HepG2 (cell line): ENCODE measurements around the gene DPP3. TPM values are rescaled to one million over a fixed set of nuclear protein-coding genes. Genes with fewer than 3 reads are reported as not detected.
"Not testable (repeated sequence)": the region's sequence is repeated elsewhere in the genome, so short reads cannot be mapped to it uniquely, and the experiment has no call there.

ENCODE experiments used
- ATAC-seq: fragments of 200-7000 bp; cut with Tn5 transposase; 3 replicates; pipeline ENCODE4 v1.9.1; 2020; ENCODE audit warnings: mild to moderate bottlenecking, moderate library complexity
- BruUV-seq: library from RNA; stranded (reverse); fragments of 400-500 nt; replicated peaks from 2 replicates; lab custom pipeline; 2021; lab: Mats Ljungman, UMichigan
- CTCF ChIA-PET: fragments of 300-600 bp; formaldehyde crosslinking; extraction: SDS; loops from one replicate; lab custom pipeline; 2021; ENCODE audit warnings: low total read pairs, inconsistent platforms, low intra/inter-chr PET ratio; lab: Yijun Ruan, JAX
- POLR2A ChIA-PET: fragments of 350-600 bp; sonication (Branson Sonifier 250); formaldehyde crosslinking; loops from one replicate; lab custom pipeline; 2020; ENCODE audit warnings: antibody characterized with exemption, inconsistent platforms; lab: Yijun Ruan, JAX
- DNase-seq: peaks from one replicate; pipeline ENCODE4 v3.0.0-alpha.2; 2015; ENCODE audit warnings: low spot score
- FAIRE-seq: peaks from 3 replicates; lab custom pipeline; 2011; peaks lifted over from hg19 to GRCh38; lab: Jason Lieb, UNC
- H2AFZ ChIP-seq: one replicate; pipeline ENCODE4 v1.6.1; 2011; ENCODE audit warnings: low read length, inconsistent platforms
- H3K27ac ChIP-seq: fragments of 300-600 bp; 3 replicates; pipeline ENCODE4 v1.8.0; 2011; ENCODE audit warnings: mixed run types, mild to moderate bottlenecking, mixed read lengths, low read length, inconsistent platforms; ENCODE audit not compliant: insufficient read depth; ENCODE audit errors: extremely low read length
- H3K27me3 ChIP-seq, 2 experiments: fragments of 200-600 bp in 1 of 2; 2 replicates in 1 of 2; 3 replicates in 1 of 2; pipeline versions ENCODE4 v1.6.0 to v1.8.0; 2011; ENCODE audit warnings: low read length in 2 of 2, mild to moderate bottlenecking in 2 of 2, moderate library complexity in 2 of 2, inconsistent platforms in 1 of 2; ENCODE audit not compliant: insufficient read depth in 2 of 2, control insufficient read depth in 1 of 2
- H3K36me3 ChIP-seq, 2 experiments: fragments of 200-600 bp in 1 of 2; replicated peaks in 1 of 2; 2 replicates in 1 of 2; 3 replicates in 1 of 2; pipeline versions ENCODE4 v1.5.1 to v1.8.0; 2011; ENCODE audit warnings: low read length in 2 of 2, inconsistent platforms in 1 of 2; ENCODE audit not compliant: insufficient read depth in 2 of 2, control insufficient read depth in 1 of 2
- H3K4me1 ChIP-seq: 2 replicates; pipeline ENCODE4 v1.5.1; 2012; ENCODE audit warnings: low read length, inconsistent platforms; ENCODE audit not compliant: insufficient read depth
- H3K4me2 ChIP-seq: 2 replicates; pipeline ENCODE4 v1.6.0; 2011; ENCODE audit warnings: low read depth, low read length, inconsistent platforms
- H3K4me3 ChIP-seq, 3 experiments: fragments of 200-600 bp in 1 of 3; sonication (generic), shearing (Covaris generic) in 1 of 3; replicated peaks in 1 of 3; 2 replicates each; pipeline ENCODE4 v1.5.1; 2011 to 2016; ENCODE audit warnings: low read length in 3 of 3, inconsistent platforms in 2 of 3, low read depth in 2 of 3, mild to moderate bottlenecking in 2 of 3, control low read depth in 1 of 3, mixed read lengths in 1 of 3; ENCODE audit not compliant: insufficient read depth in 1 of 3
- H3K79me2 ChIP-seq: one replicate; pipeline ENCODE4 v1.6.1; 2011; ENCODE audit warnings: low read length, inconsistent platforms; ENCODE audit not compliant: insufficient read depth
- H3K9ac ChIP-seq: 2 replicates; pipeline ENCODE4 v1.6.0; 2011; ENCODE audit warnings: mild to moderate bottlenecking, low read depth, low read length, inconsistent platforms; ENCODE audit not compliant: insufficient read depth
- H3K9me3 ChIP-seq: 2 replicates; pipeline ENCODE4 v1.5.1; 2012; ENCODE audit warnings: mild to moderate bottlenecking, low read length
- H4K20me1 ChIP-seq: 2 replicates; pipeline ENCODE4 v1.6.0; 2011; ENCODE audit warnings: inconsistent platforms, mild to moderate bottlenecking, low read length, moderate library complexity; ENCODE audit not compliant: insufficient read depth
- AGO2 ChIP-seq: fragments of 200-400 bp; formaldehyde crosslinking; optimal IDR thresholded peaks from 2 replicates; pipeline ENCODE3; 2017; ENCODE audit warnings: mild to moderate bottlenecking, low read depth, low read length, moderate library complexity
- ZNF207 ChIP-seq: fragments of 450-650 bp; IDR thresholded peaks from 2 replicates; pipeline ENCODE4 v1.6.1; 2016; ENCODE audit warnings: antibody characterized with exemption, borderline replicate concordance
- WGBS: methylation state at CpG from one replicate; pipeline ENCODE4 v1.1.6; 2017; ENCODE audit warnings: low lambda C conversion rate; 5-methylcytosine and 5-hydroxymethylcytosine counted together
- in situ Hi-C: cut with HindIII; loops from 2 replicates; pipeline ENCODE4 v1.10.0; 2017; ENCODE audit warnings: low pct_unique_long_range_greater_than_20kb; ENCODE audit not compliant: extremely low pct_ligation_motif_present
- intact Hi-C: fragments of 100-400 bp; cut with micrococcal nuclease; formaldehyde crosslinking; loops from one replicate; pipeline ENCODE4 v1.10.0; 2022; ENCODE audit not compliant: unreplicated experiment
- polyA plus RNA-seq, 8 experiments: library from polyadenylated mRNA; depleted of rRNA in 3 of 8; stranded (reverse) in 7 of 8; unstranded in 1 of 8; fragments of >200 nt; fragmentation: Illumina TruSeq in 4 of 8; extraction: Trizol in 4 of 8; gene quantifications; 2 replicates each; pipeline versions ENCODE4 v1.2.1 to v1.2.3, GENCODE V29; 2011 to 2016; ENCODE audit warnings: low read depth in 4 of 8, missing spikeins in 1 of 8, mixed read lengths in 1 of 8; ENCODE audit not compliant: insufficient read depth in 1 of 8
- total RNA-seq, 5 experiments: library from RNA; depleted of rRNA; stranded (reverse); fragments of >200 nt; fragmentation: Illumina TruSeq; extraction: Trizol; gene quantifications; 2 replicates each; pipeline ENCODE4 v1.2.3, GENCODE V29; 2016; ENCODE audit warnings: low read depth in 1 of 5

Gene DPP3
- total and polyA plus RNA-seq, 2 of the 13 experiments (the other 11 are each of a cell fraction or from before 2014, with no cell fraction given) = 38.4 to 59.8 TPM

GRCh38 chr11:66543263-66544107 is 63.3 kb downstream of the DPP3 start:
- Histone ChIP-seq H3K9ac (no peak overlapping the region), H3K4me1 (peaks cover 30% of the 10 kb centered on the region), H3K4me3 (no peak overlapping the region), H2AFZ (no peak overlapping the region), H3K36me3 (no peaks in the 10 kb centered on the region), H3K79me2 (no peaks in the 10 kb centered on the region), H4K20me1 (no peaks in the 10 kb centered on the region), H3K27me3 (peaks cover 0 to 2% of the 10 kb centered on the region in 2 experiments; a peak in 3 of 5 replicates), H3K4me2 (no peak overlapping the region), H3K9me3 (no peaks in the 10 kb centered on the region), H3K27ac (no peak overlapping the region)
- intact Hi-C loops (no loop called here), in situ Hi-C loops (no loop called here)
- WGBS = 95% methylated on average over 14 of the region's 26 CpGs
- no TSS peak for BruUV-seq
- no peak for ATAC-seq
- DNase-seq = no peak
- ChIA-PET POLR2A (no interaction called here), CTCF (no interaction called here)
- no peak for FAIRE-seq
- no peak for TF ChIP-seq ZNF207
- TF ChIP-seq AGO2 = peak; percentile 38
- TF ChIP-seq, all 625 proteins: peak for 1

- Histone ChIP-seq H3K4me2 (peak overlapping the region; percentile 97), H3K9ac (peak overlapping the region; percentile 79), H3K4me3 (peak overlapping the region; percentile 69 to 93 (median 83)), H3K4me1 (peaks cover 39% of the 10 kb centered on the region)
- DNase-seq, H4K20me1 ChIP-seq, FAIRE-seq, intact Hi-C loops, H3K27me3 ChIP-seq, H3K9me3 ChIP-seq, H3K79me2 ChIP-seq, in situ Hi-C loops, ATAC-seq, H3K36me3 ChIP-seq, CTCF ChIA-PET, H3K27ac ChIP-seq, H2AFZ ChIP-seq: not testable (repeated sequence)
- POLR2A ChIA-PET = interaction anchor here (0.9 to 2.9 kb wide), 7 partner anchors 13 to 133 kb away, joined by 4 to 17 read pairs (median 9); partner anchors contain the start of genes DPP3, RBM14, RBM4 and RBM4B
- BruUV-seq = TSS peak; percentile 82
- WGBS = 22% methylated on average over 14 of the region's 14 CpGs
Measured at GRCh38 chr11:66544952-66545351, 64.7 kb downstream of the DPP3 start.
